Endothelial cell of umbilical vein (primary cell): ENCODE data around the gene LGI2. TPM values are rescaled to one million over a fixed set of nuclear protein-coding genes. Genes with fewer than 3 reads are reported as not detected.

Experiments
- BruUV-seq: library from RNA; stranded (reverse); fragments of 400-500 nt; replicated peaks from 2 replicates; lab custom pipeline; 2021; lab: Mats Ljungman, UMichigan
- CTCF ChIA-PET: fragments of 300-600, 350-600 bp; sonication (Branson Sonifier 250); formaldehyde crosslinking; loops from one replicate; lab custom pipeline; 2021; ENCODE audit warnings: antibody characterized with exemption, inconsistent platforms; lab: Charles Lee
- POLR2A ChIA-PET: fragments of 300-600, 350-600 bp; sonication (Branson Sonifier 250); formaldehyde crosslinking; loops from one replicate; lab custom pipeline; 2021; ENCODE audit warnings: antibody characterized with exemption, inconsistent platforms; lab: Charles Lee
- DNase-seq: peaks from one replicate; pipeline ENCODE4 v3.0.0-alpha.2; 2011; ENCODE audit warnings: low read depth, low spot score
- FAIRE-seq: peaks from 2 replicates; lab custom pipeline; 2011; peaks lifted over from hg19 to GRCh38; lab: Jason Lieb, UNC
- H2AFZ ChIP-seq: 2 replicates; pipeline ENCODE4 v1.6.0; 2012; ENCODE audit warnings: low read depth, low read length, control low read depth, inconsistent platforms
- H3K27ac ChIP-seq: 2 replicates; pipeline ENCODE4 v1.5.1; 2011; ENCODE audit warnings: low read depth, mild to moderate bottlenecking, control low read depth, low read length, moderate library complexity; ENCODE audit not compliant: insufficient read depth
- H3K27me3 ChIP-seq, 2 experiments: 2 replicates each; pipeline versions ENCODE4 v1.6.0 to v1.6.1; 2011; ENCODE audit warnings: low read length in 2 of 2, mixed read lengths in 1 of 2; ENCODE audit not compliant: control insufficient read depth in 2 of 2, insufficient read depth in 2 of 2
- H3K36me3 ChIP-seq, 2 experiments: 2 replicates in 1 of 2; 3 replicates in 1 of 2; pipeline ENCODE4 v1.5.1; 2011; ENCODE audit warnings: low read length in 2 of 2, mild to moderate bottlenecking in 1 of 2, moderate library complexity in 1 of 2; ENCODE audit not compliant: control insufficient read depth in 2 of 2, insufficient read depth in 2 of 2; ENCODE audit errors: extremely low read depth in 1 of 2
- H3K4me1 ChIP-seq: 3 replicates; pipeline ENCODE4 v1.5.1; 2011; ENCODE audit warnings: mild to moderate bottlenecking, low read length; ENCODE audit not compliant: control insufficient read depth, insufficient read depth; ENCODE audit errors: extremely low read depth
- H3K4me2 ChIP-seq: 2 replicates; pipeline ENCODE4 v1.6.1; 2011; ENCODE audit warnings: low read length, control low read depth, mixed read lengths; ENCODE audit not compliant: insufficient read depth
- H3K4me3 ChIP-seq, 3 experiments: fragments of 200-600 bp in 1 of 3; sonication (generic), shearing (Covaris generic) in 1 of 3; replicated peaks in 1 of 3; 2 replicates each; pipeline ENCODE4 v1.5.1; 2011 to 2016; ENCODE audit warnings: control low read depth in 3 of 3, low read length in 3 of 3, mild to moderate bottlenecking in 2 of 3, inconsistent platforms in 1 of 3, low read depth in 1 of 3, moderate library complexity in 1 of 3; ENCODE audit not compliant: insufficient read depth in 1 of 3
- H3K79me2 ChIP-seq: 2 replicates; pipeline ENCODE4 v1.6.0; 2012; ENCODE audit warnings: low read length, inconsistent platforms; ENCODE audit not compliant: control insufficient read depth, insufficient read depth
- H3K9ac ChIP-seq: replicated peaks from 2 replicates; pipeline ENCODE3; 2011; ENCODE audit warnings: low read length, control low read depth; ENCODE audit not compliant: insufficient read depth; ENCODE audit errors: extremely low read depth
- H3K9me1 ChIP-seq: replicated peaks from 3 replicates; pipeline ENCODE4 v1.6.0; 2011; ENCODE audit warnings: mild to moderate bottlenecking, low read length; ENCODE audit not compliant: control insufficient read depth, insufficient read depth; ENCODE audit errors: extremely low read depth
- H3K9me3 ChIP-seq: replicated peaks from 2 replicates; pipeline ENCODE4 v1.5.1; 2012; ENCODE audit warnings: low read length, inconsistent platforms; ENCODE audit not compliant: control insufficient read depth, insufficient read depth
- H4K20me1 ChIP-seq: replicated peaks from 2 replicates; pipeline ENCODE3; 2011; ENCODE audit warnings: mild to moderate bottlenecking, low read length; ENCODE audit not compliant: control insufficient read depth, insufficient read depth; ENCODE audit errors: extremely low read depth
- EZH2 ChIP-seq: IDR thresholded peaks from 2 replicates; pipeline ENCODE4 v1.6.1; 2012; ENCODE audit warnings: borderline replicate concordance, low read depth, mild to moderate bottlenecking, moderate library complexity, low read length, inconsistent platforms; ENCODE audit not compliant: severe bottlenecking
- GATA2 ChIP-seq: IDR thresholded peaks from 2 replicates; pipeline ENCODE4 v1.7.0; 2011; ENCODE audit warnings: low read depth, mild to moderate bottlenecking, moderate library complexity, mixed read lengths, low read length; ENCODE audit not compliant: insufficient read length, insufficient read depth
- JUN ChIP-seq: IDR thresholded peaks from 2 replicates; pipeline ENCODE4 v1.6.1; 2011; ENCODE audit warnings: borderline replicate concordance, low read depth; ENCODE audit not compliant: insufficient read length, insufficient read depth
- MYC ChIP-seq: IDR thresholded peaks from one replicate; pipeline ENCODE4 v1.6.1; 2011; ENCODE audit warnings: mild to moderate bottlenecking, low read depth, low read length
- POLR2A ChIP-seq: IDR thresholded peaks from 2 replicates; pipeline ENCODE4 v1.6.1; 2012; ENCODE audit warnings: low read depth, mild to moderate bottlenecking, control low read depth, low read length
- POLR2AphosphoS5 ChIP-seq: IDR thresholded peaks from 2 replicates; pipeline ENCODE4 v1.6.1; 2012; ENCODE audit warnings: low read depth, mild to moderate bottlenecking, control low read depth, low read length, moderate library complexity; ENCODE audit not compliant: insufficient read depth
- dilution Hi-C: fragments of 300-500 bp; cut with MboI; formaldehyde crosslinking; loops from one replicate; pipeline ENCODE4 v1.15.0; 2019; ENCODE audit warnings: low sequenced_read_pairs; ENCODE audit not compliant: extremely low pct_ligation_motif_present
- intact Hi-C: fragments of 100-400 bp; cut with micrococcal nuclease; formaldehyde crosslinking; loops from one replicate; pipeline ENCODE4 v1.10.0; 2022
- polyA plus RNA-seq, 4 experiments: library from polyadenylated mRNA; depleted of rRNA in 3 of 4; stranded (reverse) in 3 of 4; unstranded in 1 of 4; fragments of >200 nt; gene quantifications; 2 replicates each; pipeline versions ENCODE4 v1.2.1 to v1.2.3, GENCODE V29; 2011 to 2012; ENCODE audit warnings: missing spikeins in 1 of 4
- total RNA-seq: library from RNA; stranded (reverse); gene quantifications from 2 replicates; pipeline ENCODE4 v1.2.3, GENCODE V29; 2021
- TF ChIP-seq, protein P1 (sequence below), 2 donors: IDR thresholded peaks; 1 replicate in 1 of 2; 2 replicates in 1 of 2; pipeline ENCODE4 v1.5.1; 2011; ENCODE audit warnings: low read length in 2 of 2, mild to moderate bottlenecking in 2 of 2, moderate library complexity in 2 of 2, control low read depth in 1 of 2, inconsistent platforms in 1 of 2, low read depth in 1 of 2; ENCODE audit not compliant: insufficient read depth in 1 of 2; ENCODE audit errors: extremely low read depth in 1 of 2
- TF ChIP-seq, protein P2 (sequence below): IDR thresholded peaks from 2 replicates; pipeline ENCODE4 v1.6.1; 2011; ENCODE audit not compliant: insufficient read depth, insufficient read length

Gene LGI2
- total and polyA plus RNA-seq, 2 donors (not counting 3 experiments of a cell fraction or from before 2014, with no cell fraction given): not detected

DNA sequence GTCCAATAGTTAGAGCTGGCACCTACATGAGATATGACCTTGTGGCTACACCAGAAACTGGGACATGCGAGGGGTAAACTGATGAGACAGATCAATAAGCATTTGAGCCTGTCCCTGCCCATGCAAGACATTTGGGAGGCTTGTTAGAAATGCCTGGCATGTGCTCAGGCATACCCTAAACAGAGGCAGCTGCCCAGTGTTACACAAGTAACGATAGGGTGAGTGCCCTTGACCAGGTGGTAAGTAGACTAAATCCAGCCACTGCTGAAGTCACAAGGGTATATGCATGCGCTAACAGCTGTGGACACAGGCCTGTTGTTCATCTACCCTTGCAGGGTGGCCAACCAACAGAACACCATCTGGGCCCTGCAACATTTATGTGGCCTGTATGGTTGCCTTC, 61.8 kb downstream of the LGI2 start:
- no peak for DNase-seq
- Histone ChIP-seq H3K4me1 (no peaks in the 10 kb centered on the region), H3K9ac (no peak overlapping the region), H3K79me2 (no peaks in the 10 kb centered on the region), H3K4me3 (no peak overlapping the region), H3K27me3 (peaks cover 0 to 2% of the 10 kb centered on the region in 2 experiments), H2AFZ (no peak overlapping the region), H3K27ac (no peak overlapping the region), H4K20me1 (no peaks in the 10 kb centered on the region), H3K9me3 (no peaks in the 10 kb centered on the region), H3K9me1 (no peaks in the 10 kb centered on the region), H3K4me2 (no peak overlapping the region), H3K36me3 (no peaks in the 10 kb centered on the region)
- BruUV-seq: no TSS peak
- CTCF ChIA-PET: interaction anchor here (0.6 to 1.4 kb wide), 2 partner anchors 11 to 175 kb away, joined by 3 to 4 read pairs; no protein-coding TSS in a partner anchor
- POLR2A ChIA-PET: no interaction called here
- intact Hi-C loops: no loop called here
- TF ChIP-seq MYC (no peak), JUN (no peak), POLR2A (no peak), GATA2 (no peak), POLR2AphosphoS5 (no peak), EZH2 (no peak)
- TF ChIP-seq, protein P1, sequence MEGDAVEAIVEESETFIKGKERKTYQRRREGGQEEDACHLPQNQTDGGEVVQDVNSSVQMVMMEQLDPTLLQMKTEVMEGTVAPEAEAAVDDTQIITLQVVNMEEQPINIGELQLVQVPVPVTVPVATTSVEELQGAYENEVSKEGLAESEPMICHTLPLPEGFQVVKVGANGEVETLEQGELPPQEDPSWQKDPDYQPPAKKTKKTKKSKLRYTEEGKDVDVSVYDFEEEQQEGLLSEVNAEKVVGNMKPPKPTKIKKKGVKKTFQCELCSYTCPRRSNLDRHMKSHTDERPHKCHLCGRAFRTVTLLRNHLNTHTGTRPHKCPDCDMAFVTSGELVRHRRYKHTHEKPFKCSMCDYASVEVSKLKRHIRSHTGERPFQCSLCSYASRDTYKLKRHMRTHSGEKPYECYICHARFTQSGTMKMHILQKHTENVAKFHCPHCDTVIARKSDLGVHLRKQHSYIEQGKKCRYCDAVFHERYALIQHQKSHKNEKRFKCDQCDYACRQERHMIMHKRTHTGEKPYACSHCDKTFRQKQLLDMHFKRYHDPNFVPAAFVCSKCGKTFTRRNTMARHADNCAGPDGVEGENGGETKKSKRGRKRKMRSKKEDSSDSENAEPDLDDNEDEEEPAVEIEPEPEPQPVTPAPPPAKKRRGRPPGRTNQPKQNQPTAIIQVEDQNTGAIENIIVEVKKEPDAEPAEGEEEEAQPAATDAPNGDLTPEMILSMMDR (IDR thresholded peaks at IDR 0.05; ENCODE audit: extremely low read depth in 1 of 2, insufficient read depth in 1 of 2, low read depth in 1 of 2, low read length in 2 of 2): no peak
- TF ChIP-seq, protein P2, sequence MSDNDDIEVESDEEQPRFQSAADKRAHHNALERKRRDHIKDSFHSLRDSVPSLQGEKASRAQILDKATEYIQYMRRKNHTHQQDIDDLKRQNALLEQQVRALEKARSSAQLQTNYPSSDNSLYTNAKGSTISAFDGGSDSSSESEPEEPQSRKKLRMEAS: no peak
- dilution Hi-C loops: no loop called here
- no peak for FAIRE-seq
